Gastrocnemius medialis (tissue), 4 donors: Measurements from ENCODE around the gene TTLL7. TPM values are rescaled to one million over a fixed set of nuclear protein-coding genes. Genes with fewer than 3 reads are reported as not detected.

Experiments used
- ATAC-seq, 2 donors: fragments of 150-250 bp; one replicate each; pipeline ENCODE4 v1.9.1; 2016
- DNase-seq, 2 donors: peaks; one replicate each; pipeline ENCODE4 v3.0.0-alpha.2; 2019
- H3K27ac ChIP-seq, 4 donors: fragments of 200-600 bp; sonication (generic); 1 replicate in 1 of 4; 2 replicates in 3 of 4; pipeline ENCODE4 v1.5.1; 2016 to 2018; ENCODE audit warnings: mild to moderate bottlenecking in 2 of 4, moderate library complexity in 1 of 4
- H3K27me3 ChIP-seq, 3 donors: fragments of 200-600 bp; sonication (generic) in 2 of 3; 1 replicate in 1 of 3; 2 replicates in 2 of 3; pipeline versions ENCODE4 v1.5.1 to v1.6.0; 2016 to 2019; ENCODE audit warnings: mild to moderate bottlenecking in 1 of 3, moderate library complexity in 1 of 3
- H3K36me3 ChIP-seq, 2 donors: fragments of 200-600 bp; sonication (generic) in 1 of 2; one replicate each; pipeline ENCODE4 v1.5.1; 2017 to 2018
- H3K4me1 ChIP-seq, 2 donors: fragments of 200-600 bp; sonication (generic) in 1 of 2; one replicate each; pipeline ENCODE4 v1.5.1; 2016 to 2017; ENCODE audit warnings: mild to moderate bottlenecking in 2 of 2
- H3K4me3 ChIP-seq, 4 donors: fragments of 200-600 bp; sonication (generic) in 3 of 4; 1 replicate in 1 of 4; 2 replicates in 3 of 4; pipeline ENCODE4 v1.5.1; 2016 to 2019; ENCODE audit warnings: mild to moderate bottlenecking in 2 of 4
- H3K9me3 ChIP-seq, 3 donors: fragments of 200-600 bp; sonication (generic) in 2 of 3; 1 replicate in 1 of 3; 2 replicates in 2 of 3; pipeline ENCODE4 v1.5.1; 2016 to 2019
- POLR2A ChIP-seq, 2 donors: fragments of 450-650 bp; IDR thresholded peaks; one replicate each; pipeline ENCODE4 v1.6.1; 2017; ENCODE audit warnings: antibody characterized with exemption in 2 of 2, mild to moderate bottlenecking in 2 of 2, moderate library complexity in 2 of 2
- in situ Hi-C, 4 donors: fragments of 200-750 bp; cut with MboI; loops; one replicate each; pipeline versions ENCODE4 v1.15.0 to v1.8.0; 2017; ENCODE audit warnings: low sequenced_read_pairs in 4 of 4
- intact Hi-C: fragments of 100-400 bp; cut with DNase I; formaldehyde crosslinking; loops from one replicate; pipeline ENCODE4 v1.15.1; 2023; ENCODE audit warnings: low total_unique reads
- total RNA-seq, 4 donors: library from RNA; depleted of rRNA; stranded (reverse); fragments of >200 nt; gene quantifications; one replicate each; pipeline versions ENCODE4 v1.1.0 to v1.2.3, GENCODE V29; 2016
- TF ChIP-seq, protein P1 (sequence below), 5 experiments: fragments of 450-650 bp in 3 of 5; fragments of 200-600 bp in 2 of 5; sonication (generic) in 2 of 5; IDR thresholded peaks in 4 of 5; conservative IDR thresholded peaks in 1 of 5; 1 replicate in 4 of 5; 2 replicates in 1 of 5; pipeline ENCODE4 v1.5.1; 2016 to 2019; ENCODE audit warnings: antibody characterized with exemption in 5 of 5, mild to moderate bottlenecking in 3 of 5, moderate library complexity in 3 of 5

TTLL7 gene
- total RNA-seq, 4 donors from 2014 or later = 8.2 to 22.9 (median 12.3) TPM

DNA sequence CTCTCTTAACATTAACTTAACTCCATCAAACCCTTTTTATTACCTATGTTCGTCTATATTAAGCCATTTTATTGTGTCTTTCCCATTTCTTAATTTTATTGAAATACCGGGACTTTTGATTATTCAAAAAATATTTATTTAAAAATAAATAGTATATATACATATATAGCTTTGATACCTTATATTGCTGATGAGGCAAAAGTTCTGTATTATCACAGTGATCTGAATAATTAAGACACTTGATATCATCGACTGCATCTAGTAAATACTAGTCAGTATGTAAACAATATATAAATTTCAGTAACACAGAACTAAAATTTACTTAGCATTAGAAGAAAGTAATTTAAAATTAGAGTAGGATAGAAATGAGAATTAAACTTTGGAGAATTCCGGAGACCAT, 22.0 kb downstream of the TTLL7 start:
- Histone ChIP-seq H3K27me3 (no peaks in the 10 kb centered on the region), H3K9me3 (no peaks in the 10 kb centered on the region), H3K27ac (no peak overlapping the region), H3K4me1 (no peaks in the 10 kb centered on the region), H3K4me3 (no peak overlapping the region), H3K36me3 (no peaks in the 10 kb centered on the region)
- ATAC-seq (no peak), DNase-seq (no peak)
- intact Hi-C loops = no loop called here
- in situ Hi-C loops = no loop called here
- no peak for TF ChIP-seq POLR2A (IDR thresholded peaks at IDR 0.05)
- TF ChIP-seq, protein P1, sequence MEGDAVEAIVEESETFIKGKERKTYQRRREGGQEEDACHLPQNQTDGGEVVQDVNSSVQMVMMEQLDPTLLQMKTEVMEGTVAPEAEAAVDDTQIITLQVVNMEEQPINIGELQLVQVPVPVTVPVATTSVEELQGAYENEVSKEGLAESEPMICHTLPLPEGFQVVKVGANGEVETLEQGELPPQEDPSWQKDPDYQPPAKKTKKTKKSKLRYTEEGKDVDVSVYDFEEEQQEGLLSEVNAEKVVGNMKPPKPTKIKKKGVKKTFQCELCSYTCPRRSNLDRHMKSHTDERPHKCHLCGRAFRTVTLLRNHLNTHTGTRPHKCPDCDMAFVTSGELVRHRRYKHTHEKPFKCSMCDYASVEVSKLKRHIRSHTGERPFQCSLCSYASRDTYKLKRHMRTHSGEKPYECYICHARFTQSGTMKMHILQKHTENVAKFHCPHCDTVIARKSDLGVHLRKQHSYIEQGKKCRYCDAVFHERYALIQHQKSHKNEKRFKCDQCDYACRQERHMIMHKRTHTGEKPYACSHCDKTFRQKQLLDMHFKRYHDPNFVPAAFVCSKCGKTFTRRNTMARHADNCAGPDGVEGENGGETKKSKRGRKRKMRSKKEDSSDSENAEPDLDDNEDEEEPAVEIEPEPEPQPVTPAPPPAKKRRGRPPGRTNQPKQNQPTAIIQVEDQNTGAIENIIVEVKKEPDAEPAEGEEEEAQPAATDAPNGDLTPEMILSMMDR (IDR thresholded peaks at IDR 0.05 in 4 of 5, conservative IDR thresholded peaks at IDR 0.05 in 1 of 5) = no peak

DNA sequence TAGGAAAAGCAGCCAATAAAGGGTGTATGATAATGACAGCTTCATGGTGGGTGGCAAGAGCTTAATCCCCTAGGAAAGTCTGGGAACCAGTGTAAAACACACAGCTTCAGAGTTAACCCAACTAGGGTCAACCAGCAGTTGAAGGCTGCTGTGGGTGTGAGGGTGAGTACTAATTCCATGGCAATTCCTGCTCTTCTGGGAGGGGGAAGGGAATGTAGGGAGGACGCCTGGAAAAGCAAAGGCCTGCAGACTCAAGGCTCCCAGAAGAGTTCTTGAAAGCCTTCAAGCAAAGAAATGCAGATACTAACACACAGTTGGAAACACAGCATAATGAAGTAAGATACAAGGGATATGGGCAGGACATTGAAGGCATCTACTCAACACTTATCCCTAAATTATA, 28.1 kb downstream of the TTLL7 start:
- in situ Hi-C loops = no loop called here
- Histone ChIP-seq H3K9me3 (no peaks in the 10 kb centered on the region), H3K27me3 (no peaks in the 10 kb centered on the region), H3K4me3 (no peak overlapping the region), H3K4me1 (peaks cover 5 to 26% of the 10 kb centered on the region in 2 donors), H3K27ac (no peak overlapping the region), H3K36me3 (no peaks in the 10 kb centered on the region)
- intact Hi-C loops = no loop called here
- DNase-seq (no peak), ATAC-seq (no peak)
- TF ChIP-seq POLR2A (IDR thresholded peaks at IDR 0.05) = no peak
- TF ChIP-seq, protein P1 (IDR thresholded peaks at IDR 0.05 in 4 of 5, conservative IDR thresholded peaks at IDR 0.05 in 1 of 5) = no peak

GRCh38 chr1:83970114-83970513, 28.8 kb downstream of the TTLL7 start:
- no peak for ATAC-seq
- intact Hi-C loops = no loop called here

GRCh38 chr1:83967336-83967735, 31.6 kb downstream of the TTLL7 start:
- Histone ChIP-seq H3K36me3 (no peaks in the 10 kb centered on the region), H3K4me1 (peaks cover 5 to 26% of the 10 kb centered on the region in 2 donors), H3K4me3 (no peak overlapping the region), H3K9me3 (no peaks in the 10 kb centered on the region), H3K27me3 (no peaks in the 10 kb centered on the region), H3K27ac (no peak overlapping the region)
- ATAC-seq = no peak
- in situ Hi-C loops (no loop called here), intact Hi-C loops (no loop called here)
- no peak for DNase-seq
- TF ChIP-seq POLR2A (IDR thresholded peaks at IDR 0.05) = no peak
- TF ChIP-seq, protein P1 (IDR thresholded peaks at IDR 0.05 in 4 of 5, conservative IDR thresholded peaks at IDR 0.05 in 1 of 5) = no peak

More at GRCh38 chr1:83970114-83970513, 28.8 kb downstream of the TTLL7 start:
- H3K27ac ChIP-seq = no peak overlapping the region
- H3K4me1 ChIP-seq = peaks cover 5 to 26% of the 10 kb centered on the region in 2 donors
- no peak for DNase-seq
- no peaks in the 10 kb centered on the region for H3K9me3 ChIP-seq
- TF ChIP-seq, protein P1 (IDR thresholded peaks at IDR 0.05 in 4 of 5, conservative IDR thresholded peaks at IDR 0.05 in 1 of 5) = no peak
- no peak for TF ChIP-seq POLR2A (IDR thresholded peaks at IDR 0.05)
- H3K27me3 ChIP-seq = no peaks in the 10 kb centered on the region
- no peak overlapping the region for H3K4me3 ChIP-seq
- no peaks in the 10 kb centered on the region for H3K36me3 ChIP-seq
- in situ Hi-C loops = no loop called here

GRCh38 chr1:83964153-83964552, 34.8 kb downstream of the TTLL7 start:
- DNase-seq (no peak), ATAC-seq (no peak)
- intact Hi-C loops = no loop called here
- TF ChIP-seq POLR2A (IDR thresholded peaks at IDR 0.05) = no peak
- TF ChIP-seq, protein P1 (IDR thresholded peaks at IDR 0.05 in 4 of 5, conservative IDR thresholded peaks at IDR 0.05 in 1 of 5) = no peak
- no peaks in the 10 kb centered on the region for H3K36me3 ChIP-seq
- H3K27ac ChIP-seq = no peak overlapping the region
- no peaks in the 10 kb centered on the region for H3K27me3 ChIP-seq
- in situ Hi-C loops = no loop called here
- no peaks in the 10 kb centered on the region for H3K9me3 ChIP-seq
- no peak overlapping the region for H3K4me3 ChIP-seq
- H3K4me1 ChIP-seq = peaks cover 0 to 17% of the 10 kb centered on the region in 2 donors
